ENCODE measurements around the gene MS4A13.
"Not testable (repeated sequence)": the region's sequence is repeated elsewhere in the genome, so short reads cannot be mapped to it uniquely, and the experiment has no call there.

The MS4A13 gene

GRCh38 chr11:60515144-60515855 is at the start of gene MS4A13:
Gene MS4A13, plus strand, starts transcription at chr11:60515392. Its CDS starts 2,692 bp downstream, at chr11:60518084.
- no peak for DNase-seq

- DNase-seq: no peak
Observed at GRCh38 chr11:60468829-60469228, 46.4 kb upstream of the MS4A13 start.

- no peak for DNase-seq
Observed at GRCh38 chr11:60469723-60470122, 45.5 kb upstream of the MS4A13 start.

GRCh38 chr11:60477035-60477445 is 38.2 kb upstream of the MS4A13 start:
- no peak for DNase-seq

- DNase-seq: no peak
Observed at GRCh38 chr11:60482361-60482760, 32.8 kb upstream of the MS4A13 start.

GRCh38 chr11:60485987-60486386 is 29.2 kb upstream of the MS4A13 start:
- peak; percentile 7 for DNase-seq

- DNase-seq: no peak
Observed at GRCh38 chr11:60492488-60493009, 22.6 kb upstream of the MS4A13 start, which contains the start of gene MS4A12. Gene MS4A12, plus strand, starts transcription at chr11:60492778. Its CDS starts 4,541 bp downstream, at chr11:60497319.

- DNase-seq: no peak
Observed at GRCh38 chr11:60493454-60493853, 21.7 kb upstream of the MS4A13 start.

GRCh38 chr11:60498399-60498798 is 16.8 kb upstream of the MS4A13 start:
- no peak for DNase-seq

GRCh38 chr11:60498853-60499252 is 16.3 kb upstream of the MS4A13 start:
- DNase-seq: peak; percentile 11

- no peak for DNase-seq
Observed at GRCh38 chr11:60500276-60500910, 14.8 kb upstream of the MS4A13 start.

GRCh38 chr11:60502221-60502775 is 12.9 kb upstream of the MS4A13 start:
- DNase-seq: no peak

GRCh38 chr11:60504219-60504905 is 10.8 kb upstream of the MS4A13 start:
- no peak for DNase-seq

- not testable (repeated sequence) for DNase-seq
Observed at GRCh38 chr11:60509609-60510008, 5.6 kb upstream of the MS4A13 start.

- DNase-seq: not testable (repeated sequence)
Observed at GRCh38 chr11:60510209-60510608, 5.0 kb upstream of the MS4A13 start.

- DNase-seq: no peak
Observed at GRCh38 chr11:60511393-60511792, 3.8 kb upstream of the MS4A13 start.

GRCh38 chr11:60512651-60513225 is 2.5 kb upstream of the MS4A13 start:
- DNase-seq: no peak

GRCh38 chr11:60513496-60514460 is 1.4 kb upstream of the MS4A13 start:
- DNase-seq: no peak

- DNase-seq: no peak
Observed at GRCh38 chr11:60528465-60528864, 13.3 kb downstream of the MS4A13 start.

GRCh38 chr11:60528934-60529333 is 13.7 kb downstream of the MS4A13 start:
- no peak for DNase-seq

GRCh38 chr11:60530454-60531100 is 15.4 kb downstream of the MS4A13 start:
- DNase-seq: no peak
